Suppressor macrophage (primary cell): ENCODE results near the gene FOSL2.

Experiments
- DNase-seq, 4 experiments: peaks; one replicate each; pipeline ENCODE4 v3.0.0-alpha.2; 2020 to 2022
- total RNA-seq, 17 experiments: gene quantifications; one replicate each; lab custom pipeline; 2026; ENCODE audit warnings: mixed read lengths in 6 of 17, inconsistent platforms in 3 of 17; lab: John Stamatoyannopoulos, UW

Gene FOSL2
- total RNA-seq, result 45.0 to 337 (median 138) reads per million in 17 experiments

DNA sequence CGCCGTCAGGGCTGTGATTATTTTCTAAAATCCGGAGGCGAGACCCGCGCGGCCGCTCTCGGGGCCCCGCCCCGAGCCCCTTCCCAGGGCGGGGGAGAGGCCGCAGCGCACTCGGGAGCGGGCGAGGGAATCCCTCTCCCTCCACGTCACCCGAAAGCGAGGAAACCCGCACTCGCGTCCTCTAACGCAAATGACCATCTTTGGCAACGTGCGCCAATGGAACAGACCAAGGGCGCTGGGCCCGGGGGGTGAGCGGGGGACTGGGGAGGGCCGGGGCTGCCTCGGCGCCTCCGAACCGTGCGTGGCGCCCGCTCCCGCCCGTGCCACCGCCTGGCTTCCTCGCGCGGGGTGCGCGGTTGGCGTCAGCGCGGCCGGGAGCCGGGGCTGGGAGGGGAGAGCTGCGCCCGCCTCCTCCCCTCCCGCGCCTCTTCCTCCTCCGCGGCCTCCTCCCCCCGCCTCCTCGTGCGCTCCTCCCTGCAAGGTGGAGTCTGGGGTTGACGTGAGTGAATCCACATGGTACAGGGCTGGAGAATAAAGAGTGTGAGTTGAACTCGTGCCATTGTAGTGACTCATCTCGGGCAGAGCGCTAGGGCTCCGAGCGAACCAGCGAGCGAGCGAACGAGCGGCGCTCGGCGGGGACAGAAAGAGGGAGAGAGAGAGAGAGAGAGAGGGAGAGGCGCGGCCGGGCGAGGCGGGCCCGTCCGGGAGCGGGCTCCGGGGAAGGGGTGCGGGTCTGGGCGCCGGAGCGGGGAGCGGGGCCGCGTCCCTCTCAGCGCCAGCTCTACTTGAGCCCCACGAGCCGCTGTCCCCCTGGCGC lies at the start of gene FOSL2:
TSS of gene FOSL2 (plus strand) at position 562 of the 817 bp plus-strand sequence. CDS start 863 bp downstream, outside the sequence.
- DNase-seq, result peak; percentile 96 to 99 (median 98)

- DNase-seq, result peak; percentile 42 to 78 (median 62)
Observed at GRCh38 chr2:28343184-28343942, 49.3 kb upstream of the FOSL2 start.

DNA sequence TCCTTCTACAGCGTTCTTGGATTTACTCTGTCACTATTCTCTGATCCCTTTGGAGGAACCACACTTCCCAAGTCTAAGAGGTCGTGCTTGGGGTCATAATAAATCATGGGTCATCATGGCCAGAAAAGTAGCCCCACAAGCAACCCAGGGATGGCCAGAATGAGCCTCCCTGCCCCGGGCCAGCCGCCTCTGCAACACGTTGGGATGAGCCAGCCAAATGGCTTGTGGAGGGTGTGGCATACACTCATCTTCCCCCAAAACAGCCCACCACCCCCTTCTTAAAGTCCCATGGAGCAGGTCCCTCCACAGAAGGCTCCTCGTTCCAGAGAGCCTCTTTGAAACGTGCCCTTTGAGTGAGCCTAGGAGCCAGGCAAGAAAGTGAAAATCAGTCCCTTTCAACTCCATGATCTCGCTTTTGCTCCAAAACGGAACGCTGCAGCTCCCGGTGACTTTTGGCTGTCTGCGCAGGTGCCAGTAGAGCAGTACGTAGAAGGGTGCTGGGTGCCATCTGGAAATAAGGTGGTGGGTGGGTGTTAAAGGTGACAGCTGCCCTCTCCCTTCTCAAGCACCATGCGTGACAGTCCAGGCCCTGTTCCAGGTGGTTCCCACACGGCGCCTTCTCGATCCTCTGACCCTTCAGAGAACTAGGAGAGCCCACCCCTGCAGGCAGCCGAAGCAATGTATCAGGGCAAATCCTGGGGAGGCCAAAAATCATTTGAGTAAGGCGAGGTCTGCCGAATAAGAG lies 48.5 kb upstream of the FOSL2 start:
- DNase-seq, result no peak

DNA sequence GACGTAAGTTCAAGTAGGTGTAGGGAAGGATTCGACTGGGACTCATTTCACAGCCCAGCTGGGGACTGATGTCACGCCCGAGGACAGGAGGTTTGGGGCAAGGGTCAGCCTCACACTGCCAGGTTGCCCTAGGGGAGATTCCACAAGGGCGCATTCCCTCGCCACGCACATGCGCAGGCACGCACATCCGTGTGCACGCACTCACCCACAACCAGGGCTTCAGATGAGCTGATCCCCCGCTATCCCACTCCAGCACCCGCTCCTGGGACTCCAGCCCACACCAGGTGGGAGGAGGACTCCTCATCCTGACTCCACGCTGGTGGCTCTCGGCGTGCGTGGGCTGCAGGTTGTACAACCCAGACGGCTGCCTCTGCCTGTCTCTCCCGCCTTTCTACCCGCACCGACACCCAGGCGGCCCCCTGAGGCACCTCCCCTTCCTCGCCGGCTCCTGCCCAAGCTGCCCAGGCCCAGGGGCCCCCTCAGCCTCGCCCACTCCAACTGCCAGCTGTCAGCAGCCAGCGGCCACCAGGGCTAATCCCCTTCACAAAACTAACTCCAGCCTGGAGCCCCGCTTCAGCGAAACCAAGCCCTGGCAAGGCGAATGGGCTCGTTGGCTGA lies 47.8 kb upstream of the FOSL2 start:
- no peak for DNase-seq

DNA sequence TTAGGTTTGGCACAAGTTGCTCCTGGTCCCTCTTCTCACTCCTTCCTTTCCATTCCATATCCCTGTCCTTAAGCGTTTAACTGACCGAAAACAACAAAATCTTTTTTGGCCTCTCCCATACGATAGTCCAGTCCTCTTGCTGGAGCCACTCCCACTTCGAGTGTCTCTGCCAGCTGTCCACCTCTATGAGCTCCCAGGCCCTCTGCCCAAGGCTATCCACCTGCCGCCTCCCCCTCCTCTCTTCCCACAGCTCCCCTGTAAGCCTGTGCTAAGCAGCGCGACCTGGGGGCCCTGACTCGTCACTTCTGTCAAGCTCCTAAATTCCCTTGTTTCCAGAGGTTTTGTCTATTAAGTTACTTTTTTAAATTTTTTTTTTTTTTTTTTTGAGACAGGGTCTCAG lies 47.0 kb upstream of the FOSL2 start:
- peak in 1 of 4 experiments; percentile 1 for DNase-seq

- DNase-seq, result peak in 1 of 4 experiments; percentile 0
Observed at GRCh38 chr2:28346587-28346986, 46.1 kb upstream of the FOSL2 start.

GRCh38 chr2:28347193-28347592 lies 45.5 kb upstream of the FOSL2 start:
- no peak for DNase-seq

- DNase-seq, result peak in 1 of 4 experiments; percentile 1
Observed at GRCh38 chr2:28347596-28347995, 45.1 kb upstream of the FOSL2 start.

- peak in 1 of 4 experiments; percentile 46 for DNase-seq
Observed at GRCh38 chr2:28348149-28348567, 44.5 kb upstream of the FOSL2 start.

DNA sequence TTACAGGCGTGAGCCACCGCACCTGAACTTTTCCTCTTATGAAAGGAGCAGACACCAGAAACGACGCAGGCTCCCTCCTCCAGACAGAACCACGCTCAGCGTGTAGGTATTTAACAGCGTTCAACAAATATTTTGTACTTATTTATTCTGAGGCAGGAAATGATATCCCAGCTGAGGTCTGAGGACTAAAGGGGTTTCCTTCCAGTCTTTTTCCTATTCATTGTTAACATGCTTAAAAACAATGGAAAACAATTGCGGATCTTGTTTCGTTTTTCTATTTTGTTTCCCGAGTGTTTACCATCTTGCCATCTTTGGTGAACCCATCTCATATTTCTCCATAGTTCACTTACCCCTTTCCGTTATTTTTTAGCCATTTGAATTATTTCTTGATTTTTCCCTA lies 43.7 kb upstream of the FOSL2 start:
- DNase-seq, result no peak

DNA sequence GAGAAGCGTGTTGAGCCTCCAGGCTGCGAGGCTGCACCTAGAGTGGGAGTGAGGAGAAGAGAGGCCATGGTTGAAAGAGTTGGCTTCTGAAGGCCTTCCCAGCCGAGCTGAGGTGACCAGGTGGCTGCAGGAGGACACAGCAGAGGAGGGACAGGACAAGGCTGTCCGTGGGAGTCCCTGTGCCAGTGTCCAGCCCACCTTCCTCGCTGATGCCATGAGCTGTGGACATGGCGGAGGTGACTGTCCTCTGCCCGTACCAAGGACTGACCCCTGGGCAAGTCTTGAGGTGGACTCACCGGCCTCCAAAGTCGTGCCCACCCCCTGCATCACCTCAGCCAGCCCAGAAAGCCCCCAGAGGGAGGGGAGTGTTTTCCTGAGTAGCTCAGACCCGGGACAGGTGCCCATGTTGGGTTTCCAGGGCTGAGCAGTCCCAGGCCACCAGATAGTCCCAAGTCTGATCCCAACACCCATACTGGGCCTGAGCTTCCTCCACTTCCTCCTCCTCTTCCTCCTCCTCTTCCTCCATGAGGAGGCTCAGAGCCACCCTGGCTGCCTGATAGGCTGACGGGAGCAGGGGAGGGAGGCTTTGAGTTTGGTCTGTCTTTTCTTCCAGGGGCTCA lies 43.0 kb upstream of the FOSL2 start:
- DNase-seq, result peak in 1 of 4 experiments; percentile 1

DNA sequence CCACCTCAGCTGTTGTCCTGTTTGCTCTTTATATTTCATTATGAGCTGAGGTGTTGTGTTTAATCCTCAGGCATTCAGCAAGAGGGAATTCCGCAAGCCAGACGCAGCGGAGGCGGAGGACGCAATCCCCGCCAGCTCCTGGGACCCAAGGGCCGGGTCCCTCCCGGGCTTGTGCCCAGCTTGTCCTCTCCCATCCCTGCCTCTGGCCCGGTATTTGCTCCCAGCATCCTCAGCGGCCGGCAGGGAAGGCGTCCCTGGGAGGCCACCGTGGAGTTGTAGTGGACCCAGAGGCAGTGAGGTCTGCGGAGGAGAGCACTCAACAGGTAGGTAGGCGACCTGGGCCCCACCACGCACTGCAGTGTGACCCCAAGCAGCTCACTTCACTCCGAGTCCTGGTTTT lies 42.5 kb upstream of the FOSL2 start:
- DNase-seq, result peak in 1 of 4 experiments; percentile 0

- peak in 1 of 4 experiments; percentile 1 for DNase-seq
Observed at GRCh38 chr2:28350791-28351285, 41.8 kb upstream of the FOSL2 start.

GRCh38 chr2:28351621-28352020 lies 41.0 kb upstream of the FOSL2 start:
- DNase-seq, result no peak

DNA sequence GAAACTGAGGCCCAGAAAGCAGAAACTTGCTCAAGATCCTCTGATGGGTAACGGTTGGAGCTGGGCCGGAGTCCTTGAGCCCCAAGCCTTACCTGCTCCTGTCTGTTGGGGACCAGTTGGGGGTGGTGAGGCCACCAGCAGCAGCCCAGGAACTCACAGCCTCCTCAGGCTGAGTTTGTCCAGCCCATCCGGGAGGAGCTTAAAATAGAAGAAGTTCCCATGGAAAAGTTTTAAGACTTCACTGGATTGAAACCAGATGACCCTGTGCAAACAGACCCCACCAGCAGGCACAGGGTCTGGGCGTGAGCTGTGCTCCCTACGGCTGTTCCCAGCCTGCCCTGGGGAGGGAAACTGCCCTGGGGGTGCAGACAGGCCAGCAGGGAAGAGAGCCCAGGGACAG lies 40.6 kb upstream of the FOSL2 start:
- peak in 1 of 4 experiments; percentile 2 for DNase-seq

- peak in 1 of 4 experiments; percentile 0 for DNase-seq
Observed at GRCh38 chr2:28352610-28353195, 40.0 kb upstream of the FOSL2 start.

GRCh38 chr2:28354920-28355520 lies 37.6 kb upstream of the FOSL2 start:
- DNase-seq, result peak in 1 of 4 experiments; percentile 3

DNA sequence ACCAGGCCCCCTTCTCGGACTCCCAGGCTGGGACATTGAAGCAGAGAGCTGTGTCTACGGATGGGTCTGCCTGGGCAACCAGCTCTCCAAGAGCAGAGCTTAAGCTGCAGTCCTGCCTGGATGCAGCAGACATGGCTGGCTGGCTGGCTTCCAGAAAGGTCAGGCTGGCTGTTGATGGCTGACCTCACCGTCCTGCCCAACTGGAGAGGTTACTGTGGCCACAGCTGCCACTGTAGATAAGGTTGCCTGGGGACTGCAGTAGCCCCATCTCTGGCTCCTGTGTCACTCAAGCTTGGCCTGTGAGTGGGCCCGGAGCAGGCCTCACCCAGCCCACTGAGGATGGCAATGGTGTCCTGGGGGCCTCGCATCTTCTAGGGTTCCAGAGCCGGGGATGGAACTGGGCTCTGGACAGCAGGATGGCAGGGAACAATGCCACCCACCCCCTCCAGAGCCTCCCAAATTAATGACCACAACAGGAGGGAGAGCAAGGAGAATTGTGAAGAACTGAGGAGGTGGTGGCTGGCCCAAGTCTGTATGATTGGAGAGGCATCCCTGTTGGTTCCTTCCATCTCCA lies 37.0 kb upstream of the FOSL2 start:
- peak in 1 of 4 experiments; percentile 12 for DNase-seq

GRCh38 chr2:28356095-28356911 lies 36.4 kb upstream of the FOSL2 start:
- DNase-seq, result peak; percentile 83 to 87 (median 84)
